Thymus (tissue), 11 donors: ENCODE measurements around the gene KDR. TPM values are rescaled to one million over a fixed set of nuclear protein-coding genes. Genes with fewer than 3 reads are reported as not detected.

Experiments used
- DNase-seq, 9 donors: peaks; one replicate each; pipeline ENCODE4 v3.0.0-alpha.2; 2013; ENCODE audit warnings: low spot score in 9 of 9, low read depth in 6 of 9, missing footprints in 1 of 9
- H3K27ac ChIP-seq, 2 donors: one replicate each; pipeline ENCODE4 v1.5.1; 2013; ENCODE audit warnings: control low read depth in 1 of 2, low read depth in 1 of 2, low read length in 1 of 2, mild to moderate bottlenecking in 1 of 2, moderate library complexity in 1 of 2
- H3K27me3 ChIP-seq, 2 donors: one replicate each; pipeline ENCODE4 v1.5.1; 2013; ENCODE audit warnings: low read length in 1 of 2; ENCODE audit not compliant: control insufficient read depth in 2 of 2, insufficient read depth in 1 of 2
- H3K36me3 ChIP-seq, 2 donors: one replicate each; pipeline ENCODE4 v1.5.1; 2013; ENCODE audit warnings: low read length in 1 of 2, mild to moderate bottlenecking in 1 of 2, moderate library complexity in 1 of 2; ENCODE audit not compliant: control insufficient read depth in 2 of 2, insufficient read depth in 2 of 2
- H3K4me1 ChIP-seq, 2 donors: one replicate each; pipeline ENCODE4 v1.5.1; 2013; ENCODE audit warnings: low read length in 2 of 2; ENCODE audit not compliant: control insufficient read depth in 2 of 2, insufficient read depth in 2 of 2
- H3K4me3 ChIP-seq, 2 donors: one replicate each; pipeline ENCODE4 v1.5.1; 2013; ENCODE audit warnings: low read length in 2 of 2, control low read depth in 1 of 2, mild to moderate bottlenecking in 1 of 2
- H3K9me3 ChIP-seq, 2 donors: one replicate each; pipeline ENCODE4 v1.5.1; 2013; ENCODE audit warnings: low read length in 1 of 2, mild to moderate bottlenecking in 1 of 2; ENCODE audit not compliant: control insufficient read depth in 2 of 2, insufficient read depth in 1 of 2
- WGBS: extraction: QIAGEN DNeasy Blood & Tissue Kit; methylation state at CpG from one replicate; pipeline ENCODE4 v1.1.7; 2013; 5-methylcytosine and 5-hydroxymethylcytosine counted together
- polyA plus RNA-seq: library from polyadenylated mRNA; stranded (reverse); fragments of 200-250 nt; gene quantifications from one replicate; pipeline ENCODE4 v1.2.3, GENCODE V29; 2013
- total RNA-seq: library from RNA; stranded (reverse); fragments of 120-200 nt; gene quantifications from one replicate; pipeline ENCODE4 v1.2.4, GENCODE V29; 2013
- donor health status: healthy.

KDR gene
- total and polyA plus RNA-seq, 2 donors = 4.4 to 10.2 TPM

GRCh38 chr4:55158957-55159356 is 33.6 kb upstream of the KDR start:
- no peak overlapping the region for H3K4me3 ChIP-seq
- 80% methylated on average over 3 of the region's 3 CpGs for WGBS
- no peaks in the 10 kb centered on the region for H3K9me3 ChIP-seq
- no peak for DNase-seq
- H3K27ac ChIP-seq = no peak overlapping the region
- H3K4me1 ChIP-seq = no peaks in the 10 kb centered on the region
- no peaks in the 10 kb centered on the region for H3K36me3 ChIP-seq
- peaks cover 3 to 16% of the 10 kb centered on the region in 2 donors for H3K27me3 ChIP-seq

GRCh38 chr4:55157559-55158277 is 32.3 kb upstream of the KDR start:
- DNase-seq = no peak
- Histone ChIP-seq H3K27me3 (peaks cover 3 to 16% of the 10 kb centered on the region in 2 donors), H3K36me3 (no peaks in the 10 kb centered on the region), H3K9me3 (no peaks in the 10 kb centered on the region), H3K4me1 (no peaks in the 10 kb centered on the region), H3K4me3 (no peak overlapping the region), H3K27ac (no peak overlapping the region)
- 29% methylated on average over 45 of the region's 45 CpGs for WGBS

GRCh38 chr4:55154933-55155332 is 29.5 kb upstream of the KDR start:
- WGBS = 98% methylated on average over 1 of the region's 1 CpG
- Histone ChIP-seq H3K9me3 (no peaks in the 10 kb centered on the region), H3K27me3 (peaks cover 3 to 16% of the 10 kb centered on the region in 2 donors), H3K27ac (no peak overlapping the region), H3K36me3 (no peaks in the 10 kb centered on the region), H3K4me1 (no peaks in the 10 kb centered on the region), H3K4me3 (no peak overlapping the region)
- no peak for DNase-seq

- Histone ChIP-seq H3K36me3 (no peaks in the 10 kb centered on the region), H3K27ac (no peak overlapping the region), H3K4me3 (no peak overlapping the region), H3K27me3 (peaks cover 3 to 15% of the 10 kb centered on the region in 2 donors), H3K9me3 (no peaks in the 10 kb centered on the region), H3K4me1 (no peaks in the 10 kb centered on the region)
- DNase-seq = no peak
- WGBS = 86% methylated on average over 5 of the region's 5 CpGs
Observed at GRCh38 chr4:55154290-55154880, 29.0 kb upstream of the KDR start.

- no peak for DNase-seq
- Histone ChIP-seq H3K4me3 (no peak overlapping the region), H3K9me3 (no peaks in the 10 kb centered on the region), H3K36me3 (no peaks in the 10 kb centered on the region), H3K27me3 (no peaks in the 10 kb centered on the region), H3K4me1 (no peaks in the 10 kb centered on the region), H3K27ac (no peak overlapping the region)
- WGBS = 90% methylated on average over 2 of the region's 2 CpGs
Observed at GRCh38 chr4:55143858-55144257, 18.5 kb upstream of the KDR start.

GRCh38 chr4:55138367-55138766 is 13.0 kb upstream of the KDR start:
- no peaks in the 10 kb centered on the region for H3K9me3 ChIP-seq
- no peak overlapping the region for H3K27ac ChIP-seq
- no peaks in the 10 kb centered on the region for H3K27me3 ChIP-seq
- H3K4me3 ChIP-seq = no peak overlapping the region
- DNase-seq = no peak
- no peaks in the 10 kb centered on the region for H3K36me3 ChIP-seq
- WGBS = 83% methylated on average over 4 of the region's 4 CpGs
- H3K4me1 ChIP-seq = no peaks in the 10 kb centered on the region

GRCh38 chr4:55136634-55137033 is 11.2 kb upstream of the KDR start:
- no peaks in the 10 kb centered on the region for H3K27me3 ChIP-seq
- H3K9me3 ChIP-seq = no peaks in the 10 kb centered on the region
- WGBS = 96% methylated on average over 2 of the region's 2 CpGs
- no peak overlapping the region for H3K4me3 ChIP-seq
- DNase-seq = no peak
- H3K4me1 ChIP-seq = no peaks in the 10 kb centered on the region
- H3K36me3 ChIP-seq = no peaks in the 10 kb centered on the region
- H3K27ac ChIP-seq = no peak overlapping the region

GRCh38 chr4:55133951-55134350 is 8.6 kb upstream of the KDR start:
- Histone ChIP-seq H3K4me1 (no peaks in the 10 kb centered on the region), H3K27ac (no peak overlapping the region), H3K27me3 (no peaks in the 10 kb centered on the region), H3K4me3 (no peak overlapping the region), H3K36me3 (no peaks in the 10 kb centered on the region), H3K9me3 (no peaks in the 10 kb centered on the region)
- 96% methylated on average over 3 of the region's 3 CpGs for WGBS
- DNase-seq = no peak

- 95% methylated on average over 1 of the region's 1 CpG for WGBS
Observed at GRCh38 chr4:55132775-55133174, 7.4 kb upstream of the KDR start.

More at GRCh38 chr4:55132775-55133174, 7.4 kb upstream of the KDR start:
- H3K27me3 ChIP-seq = no peaks in the 10 kb centered on the region
- no peaks in the 10 kb centered on the region for H3K4me1 ChIP-seq
- no peak overlapping the region for H3K4me3 ChIP-seq
- H3K9me3 ChIP-seq = no peaks in the 10 kb centered on the region
- DNase-seq = no peak
- H3K36me3 ChIP-seq = no peaks in the 10 kb centered on the region
- no peak overlapping the region for H3K27ac ChIP-seq
